Gastroesophageal sphincter (tissue), 4 donors: ENCODE measurements around the gene EMILIN1. TPM values are rescaled to one million over a fixed set of nuclear protein-coding genes. Genes with fewer than 3 reads are reported as not detected.

Experiments
- ATAC-seq: fragments of 150-250 bp; one replicate; pipeline ENCODE4 v1.9.1; 2016; ENCODE audit warnings: mild to moderate bottlenecking, moderate library complexity
- H3K27ac ChIP-seq, 4 donors: fragments of 200-600 bp; sonication (generic) in 3 of 4; 1 replicate in 3 of 4; 2 replicates in 1 of 4; pipeline ENCODE4 v1.5.1; 2016 to 2019
- H3K27me3 ChIP-seq: fragments of 200-600 bp; sonication (generic); one replicate; pipeline ENCODE4 v1.5.1; 2019
- H3K36me3 ChIP-seq, 2 donors: fragments of 200-600 bp; sonication (generic); one replicate each; pipeline ENCODE4 v1.5.1; 2019; ENCODE audit warnings: control low read depth in 1 of 2
- H3K4me1 ChIP-seq, 3 donors: fragments of 200-600 bp; sonication (generic); 1 replicate in 2 of 3; 2 replicates in 1 of 3; pipeline ENCODE4 v1.5.1; 2016 to 2019; ENCODE audit warnings: control low read depth in 2 of 3
- H3K4me3 ChIP-seq, 2 donors: fragments of 200-600 bp; sonication (generic); one replicate each; pipeline ENCODE4 v1.5.1; 2019; ENCODE audit warnings: mild to moderate bottlenecking in 1 of 2, moderate library complexity in 1 of 2
- H3K9me3 ChIP-seq, 3 donors: fragments of 200-600 bp; sonication (generic); one replicate each; pipeline ENCODE4 v1.5.1; 2017 to 2019; ENCODE audit warnings: control low read depth in 2 of 3
- EP300 ChIP-seq: sonication (generic); formaldehyde crosslinking; IDR thresholded peaks from one replicate; pipeline ENCODE4 v1.6.1; 2017; ENCODE audit warnings: antibody characterized with exemption, mild to moderate bottlenecking
- POLR2A ChIP-seq, 2 donors: fragments of 450-650 bp; IDR thresholded peaks; one replicate each; pipeline ENCODE4 v1.6.1; 2017; ENCODE audit warnings: antibody characterized with exemption in 2 of 2, mild to moderate bottlenecking in 2 of 2, moderate library complexity in 1 of 2
- POLR2AphosphoS5 ChIP-seq: sonication (generic); formaldehyde crosslinking; IDR thresholded peaks from one replicate; pipeline ENCODE4 v1.6.1; 2017; ENCODE audit warnings: antibody characterized with exemption
- WGBS, 2 donors: methylation state at CpG; one replicate each; pipeline ENCODE4 v1.1.5; 2018; ENCODE audit warnings: low coverage in 1 of 2; 5-methylcytosine and 5-hydroxymethylcytosine counted together
- total RNA-seq, 4 donors: library from RNA; depleted of rRNA; stranded (reverse); fragments of >200 nt; gene quantifications; one replicate each; pipeline ENCODE4 v1.1.0, GENCODE V29; 2016
- TF ChIP-seq, protein P1 (sequence below), 4 experiments: fragments of 200-600 bp in 2 of 4; fragments of 450-650 bp in 2 of 4; sonication (generic) in 1 of 4; IDR thresholded peaks; one replicate each; pipeline ENCODE4 v1.5.1; 2017 to 2019; ENCODE audit warnings: antibody characterized with exemption in 4 of 4, mild to moderate bottlenecking in 2 of 4, moderate library complexity in 2 of 4

EMILIN1 gene
- total RNA-seq, 4 donors from 2014 or later = 94.1 to 257 (median 174) TPM

DNA sequence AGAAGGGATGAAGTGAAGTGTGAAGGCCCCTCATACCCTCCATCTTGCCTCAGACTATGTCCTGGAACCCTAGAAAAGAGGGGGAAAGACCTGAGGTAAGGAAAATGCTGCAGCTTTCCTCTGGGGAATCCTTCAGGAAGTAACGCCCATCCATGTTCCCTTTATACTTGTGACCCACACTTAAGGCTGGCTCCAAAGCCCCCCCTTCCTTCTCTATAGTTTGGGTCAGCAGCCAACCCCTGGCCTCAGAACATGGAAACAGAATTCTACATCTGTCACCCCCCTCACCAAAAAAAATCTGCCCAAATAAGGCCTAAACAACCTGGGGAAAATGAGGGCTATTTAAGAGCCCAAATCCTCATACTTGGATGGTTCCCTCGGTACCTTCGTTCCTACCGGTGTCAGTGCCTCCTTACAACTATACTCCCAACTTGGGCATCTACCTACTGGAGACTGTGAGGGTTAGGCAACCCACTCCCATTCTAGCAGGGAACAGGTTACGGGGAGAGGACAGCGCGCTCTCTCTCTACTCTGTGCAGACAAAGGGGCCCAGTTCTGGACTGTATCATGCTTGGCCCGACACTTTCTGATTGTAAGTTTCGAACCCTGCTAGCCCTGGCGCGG, 7.7 kb upstream of the EMILIN1 start:
- Histone ChIP-seq H3K27me3 (no peaks in the 10 kb centered on the region), H3K4me1 (peaks cover 5 to 81% (median 36%) of the 10 kb centered on the region in 3 donors), H3K9me3 (no peaks in the 10 kb centered on the region), H3K4me3 (peak overlapping the region; percentile 71 to 82), H3K36me3 (peaks cover 0 to 43% of the 10 kb centered on the region in 2 donors), H3K27ac (peak overlapping the region; percentile 74 to 98 (median 97))
- ATAC-seq = no peak
- 0 to 6% methylated on average over 1 to 5 of the region's 11 CpGs for WGBS, 2 donors
- TF ChIP-seq POLR2AphosphoS5 (no peak), EP300 (no peak), POLR2A (IDR thresholded peaks at IDR 0.05) (no peak)
- TF ChIP-seq, protein P1, sequence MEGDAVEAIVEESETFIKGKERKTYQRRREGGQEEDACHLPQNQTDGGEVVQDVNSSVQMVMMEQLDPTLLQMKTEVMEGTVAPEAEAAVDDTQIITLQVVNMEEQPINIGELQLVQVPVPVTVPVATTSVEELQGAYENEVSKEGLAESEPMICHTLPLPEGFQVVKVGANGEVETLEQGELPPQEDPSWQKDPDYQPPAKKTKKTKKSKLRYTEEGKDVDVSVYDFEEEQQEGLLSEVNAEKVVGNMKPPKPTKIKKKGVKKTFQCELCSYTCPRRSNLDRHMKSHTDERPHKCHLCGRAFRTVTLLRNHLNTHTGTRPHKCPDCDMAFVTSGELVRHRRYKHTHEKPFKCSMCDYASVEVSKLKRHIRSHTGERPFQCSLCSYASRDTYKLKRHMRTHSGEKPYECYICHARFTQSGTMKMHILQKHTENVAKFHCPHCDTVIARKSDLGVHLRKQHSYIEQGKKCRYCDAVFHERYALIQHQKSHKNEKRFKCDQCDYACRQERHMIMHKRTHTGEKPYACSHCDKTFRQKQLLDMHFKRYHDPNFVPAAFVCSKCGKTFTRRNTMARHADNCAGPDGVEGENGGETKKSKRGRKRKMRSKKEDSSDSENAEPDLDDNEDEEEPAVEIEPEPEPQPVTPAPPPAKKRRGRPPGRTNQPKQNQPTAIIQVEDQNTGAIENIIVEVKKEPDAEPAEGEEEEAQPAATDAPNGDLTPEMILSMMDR (IDR thresholded peaks at IDR 0.05) = no peak

DNA sequence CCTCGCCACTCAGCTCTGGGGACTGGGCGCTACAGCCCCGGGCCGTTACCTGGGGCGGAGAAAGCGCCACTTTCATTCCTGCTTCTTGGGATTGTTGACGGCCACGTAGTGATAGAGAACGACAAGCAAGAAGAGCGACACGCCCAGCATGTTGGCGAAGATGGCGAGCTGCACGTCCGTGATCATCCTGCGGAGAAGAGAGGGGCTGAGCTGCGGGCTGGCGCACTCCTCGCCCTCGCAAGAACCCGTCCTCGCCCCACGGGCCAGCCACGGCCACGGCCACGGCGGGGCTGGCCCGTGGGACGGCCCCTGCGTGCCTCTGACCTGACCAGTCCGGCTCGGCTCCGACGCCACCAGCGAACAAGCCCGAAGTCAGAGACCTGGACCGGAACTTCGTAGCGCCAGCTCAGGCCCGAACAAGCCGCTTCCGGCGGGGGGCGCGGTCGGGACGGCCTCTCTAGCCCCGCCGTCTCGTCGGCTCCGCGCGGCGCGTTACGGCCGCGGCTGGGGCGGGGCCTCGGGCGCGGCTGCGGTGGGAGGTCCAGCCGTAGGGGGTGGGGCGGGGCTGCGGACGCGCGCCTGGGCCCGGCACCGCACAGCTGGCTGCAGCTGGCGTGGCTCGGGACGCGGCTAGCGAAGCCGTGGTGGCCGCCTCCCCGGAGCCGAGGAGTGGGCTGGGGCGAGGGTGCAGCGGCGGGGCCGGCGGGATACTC, 7.0 kb upstream of the EMILIN1 start, which contains the start of gene OST4:
OST4 (minus strand) TSS at position 378 of the 713 bp plus-strand sequence.
- Histone ChIP-seq H3K27me3 (no peaks in the 10 kb centered on the region), H3K4me1 (peaks cover 5 to 88% (median 36%) of the 10 kb centered on the region in 3 donors), H3K27ac (peak within 1 kb of the TSS; percentile 88 to 98 (median 97)), H3K4me3 (peak within 1 kb of the TSS; percentile 71 to 82), H3K9me3 (no peaks in the 10 kb centered on the region), H3K36me3 (peaks cover 0 to 38% of the 10 kb centered on the region in 2 donors)
- ATAC-seq = peak; percentile 96
- TF ChIP-seq POLR2AphosphoS5 = peak; percentile 87
- peak; percentile 76 for TF ChIP-seq POLR2A (IDR thresholded peaks at IDR 0.05)
- no peak for TF ChIP-seq EP300
- TF ChIP-seq, protein P1 (IDR thresholded peaks at IDR 0.05) = peak in 3 of 4 experiments; percentile 16 to 24 (median 23)
- WGBS, 2 donors = no CpG with 5 or more reads among the region's 86 CpGs

DNA sequence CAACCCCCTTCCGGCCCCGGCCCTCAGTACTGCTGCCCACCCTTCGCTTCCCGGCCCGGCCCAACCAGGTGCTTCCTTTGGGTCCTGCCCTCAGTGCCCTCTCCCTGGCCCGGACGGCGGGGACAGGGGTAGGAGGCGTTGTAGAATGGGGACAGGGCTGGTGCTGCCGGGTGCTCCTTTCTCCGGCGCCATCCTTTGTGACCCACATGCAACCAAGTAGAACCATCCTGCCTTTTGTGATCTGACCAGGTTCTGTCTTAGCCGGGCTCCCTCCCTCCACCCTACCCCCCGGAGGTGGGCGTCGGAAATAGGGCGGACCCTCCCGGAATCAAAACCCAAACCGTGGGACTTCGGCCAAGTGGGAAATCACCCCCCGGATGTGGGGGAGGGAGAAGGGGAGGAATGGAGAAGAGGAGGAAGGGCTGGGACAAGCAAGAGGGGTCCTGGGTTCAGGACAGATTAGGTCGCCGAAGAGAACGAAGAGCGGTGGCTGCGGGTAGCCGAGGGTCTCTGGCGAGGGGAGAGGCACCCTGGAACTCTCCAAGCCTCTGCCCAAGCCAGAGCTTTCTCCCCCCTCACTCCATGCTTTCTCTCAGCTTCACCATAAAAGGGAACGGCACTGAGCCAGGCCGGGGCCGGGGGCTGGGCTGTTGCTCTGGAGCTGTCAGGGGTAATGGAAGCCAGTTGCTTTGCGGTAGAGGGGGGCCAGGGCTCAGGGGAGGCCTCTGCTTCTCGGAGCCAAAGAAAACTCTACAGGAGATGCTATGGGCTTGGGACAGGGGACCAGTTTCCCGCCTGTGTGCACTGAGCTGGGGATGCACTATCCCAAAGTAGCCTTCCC, 6.2 kb upstream of the EMILIN1 start:
- TF ChIP-seq POLR2AphosphoS5 (peak; percentile 85), EP300 (peak; percentile 17), POLR2A (IDR thresholded peaks at IDR 0.05) (no peak)
- Histone ChIP-seq H3K4me1 (peaks cover 5 to 93% (median 36%) of the 10 kb centered on the region in 3 donors), H3K27me3 (no peaks in the 10 kb centered on the region), H3K4me3 (peak overlapping the region; percentile 71 to 82), H3K9me3 (no peaks in the 10 kb centered on the region), H3K27ac (peak overlapping the region; percentile 88 to 98 (median 97)), H3K36me3 (peaks cover 0 to 30% of the 10 kb centered on the region in 2 donors)
- ATAC-seq = peak; percentile 63
- WGBS, 2 donors = 2 to 5% methylated on average over 3 to 12 of the region's 34 CpGs

DNA sequence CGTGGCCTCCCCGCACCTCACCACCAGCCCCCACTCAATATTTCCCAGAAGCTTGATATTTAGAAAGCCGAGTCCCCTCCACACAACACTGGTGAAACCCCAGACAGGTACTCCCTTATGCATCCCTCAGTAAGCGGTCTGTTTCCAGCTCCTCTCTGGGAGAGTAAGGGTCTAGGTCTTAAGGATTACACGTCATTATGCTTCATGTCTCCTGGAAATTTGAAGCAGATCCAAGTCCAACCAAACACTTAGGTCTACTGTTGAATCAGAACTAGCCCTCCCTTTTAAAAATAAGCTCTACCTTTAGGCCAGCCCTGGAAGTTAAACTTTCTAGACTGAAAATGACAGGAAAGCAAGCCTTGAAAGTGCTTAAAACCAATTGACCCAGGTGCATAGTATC, 5.5 kb upstream of the EMILIN1 start:
- Histone ChIP-seq H3K27ac (peak overlapping the region; percentile 88 to 98 (median 97)), H3K4me3 (peak overlapping the region in 1 of 2 donors; percentile 82), H3K9me3 (no peaks in the 10 kb centered on the region), H3K27me3 (no peaks in the 10 kb centered on the region), H3K36me3 (peaks cover 0 to 24% of the 10 kb centered on the region in 2 donors), H3K4me1 (peaks cover 5 to 93% (median 40%) of the 10 kb centered on the region in 3 donors)
- TF ChIP-seq POLR2AphosphoS5 = no peak
- TF ChIP-seq, protein P1 (IDR thresholded peaks at IDR 0.05) = no peak
- no peak for TF ChIP-seq POLR2A (IDR thresholded peaks at IDR 0.05)
- TF ChIP-seq EP300 = no peak
- 27 to 31% methylated on average over 2 to 5 of the region's 5 CpGs for WGBS, 2 donors
- no peak for ATAC-seq

DNA sequence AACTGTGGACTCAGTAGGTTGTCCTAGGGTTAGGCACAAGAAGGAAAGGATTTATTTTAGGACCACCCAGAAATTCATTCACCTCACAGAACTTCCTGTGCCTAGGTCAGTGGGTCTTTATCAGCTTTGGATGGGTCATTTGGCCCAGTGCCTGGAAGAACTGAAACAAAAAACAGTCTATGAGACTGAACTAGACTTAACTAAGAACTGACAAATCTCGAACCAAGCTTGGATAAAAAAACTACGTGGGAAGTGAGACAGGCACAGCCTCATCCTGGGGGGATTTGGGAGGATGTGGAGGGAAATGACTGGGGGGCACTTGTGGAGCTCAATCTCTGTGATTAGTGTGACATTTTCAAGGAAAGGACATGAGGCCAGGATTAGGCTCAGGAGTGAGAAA, 4.6 kb upstream of the EMILIN1 start:
- H3K4me3 ChIP-seq = no peak overlapping the region
- no peaks in the 10 kb centered on the region for H3K9me3 ChIP-seq
- WGBS, 2 donors = 11% methylated on average over 2 of the region's 2 CpGs; no CpG with 5 or more reads in 1 of the 2 donors
- no peak for ATAC-seq
- peaks cover 0 to 15% of the 10 kb centered on the region in 2 donors for H3K36me3 ChIP-seq
- H3K27me3 ChIP-seq = no peaks in the 10 kb centered on the region
- TF ChIP-seq, protein P1 (IDR thresholded peaks at IDR 0.05) = no peak
- no peak for TF ChIP-seq EP300
- peaks cover 5 to 91% (median 43%) of the 10 kb centered on the region in 3 donors for H3K4me1 ChIP-seq
- H3K27ac ChIP-seq = peak overlapping the region; percentile 39 to 98 (median 96)
